Liver (tissue), 9 donors: ENCODE measurements around the gene ELF4. TPM values are rescaled to one million over a fixed set of nuclear protein-coding genes. Genes with fewer than 3 reads are reported as not detected.

Experiments
- DNase-seq: peaks from one replicate; pipeline ENCODE4 v3.0.0-alpha.2; 2017; ENCODE audit warnings: low spot score
- H3K27ac ChIP-seq, 2 donors: one replicate each; pipeline ENCODE4 v1.7.0; 2013; ENCODE audit warnings: inconsistent platforms in 2 of 2, low read length in 2 of 2, control low read depth in 1 of 2, low read depth in 1 of 2, mild to moderate bottlenecking in 1 of 2
- H3K27me3 ChIP-seq, 4 donors: one replicate each; pipeline versions ENCODE4 v1.6.1 to v1.7.0; 2013; ENCODE audit warnings: low read length in 3 of 4, inconsistent platforms in 1 of 4, mild to moderate bottlenecking in 1 of 4, moderate library complexity in 1 of 4; ENCODE audit not compliant: control insufficient read depth in 4 of 4, insufficient read depth in 4 of 4
- H3K36me3 ChIP-seq, 4 donors: one replicate each; pipeline versions ENCODE4 v1.6.1 to v1.7.0; 2013; ENCODE audit warnings: low read length in 3 of 4, mild to moderate bottlenecking in 3 of 4, low read depth in 1 of 4, moderate library complexity in 1 of 4; ENCODE audit not compliant: control insufficient read depth in 4 of 4, insufficient read depth in 3 of 4
- H3K4me1 ChIP-seq, 4 donors: one replicate each; pipeline versions ENCODE4 v1.6.1 to v1.7.0; 2013; ENCODE audit warnings: low read length in 3 of 4, mild to moderate bottlenecking in 3 of 4, moderate library complexity in 1 of 4; ENCODE audit not compliant: control insufficient read depth in 4 of 4, insufficient read depth in 4 of 4
- H3K4me3 ChIP-seq, 3 donors: one replicate each; pipeline versions ENCODE4 v1.6.1 to v1.7.0; 2013; ENCODE audit warnings: low read length in 3 of 3, control low read depth in 1 of 3, low read depth in 1 of 3, mild to moderate bottlenecking in 1 of 3
- H3K9ac ChIP-seq, 2 donors: one replicate each; pipeline ENCODE4 v1.7.0; 2013; ENCODE audit warnings: low read length in 2 of 2, mild to moderate bottlenecking in 2 of 2, moderate library complexity in 2 of 2, control low read depth in 1 of 2, low read depth in 1 of 2
- H3K9me3 ChIP-seq, 4 donors: one replicate each; pipeline versions ENCODE4 v1.6.1 to v1.7.0; 2013; ENCODE audit warnings: low read length in 3 of 4; ENCODE audit not compliant: control insufficient read depth in 4 of 4
- CTCF ChIP-seq: fragments of 150-350 bp; IDR thresholded peaks from 2 replicates; pipeline ENCODE4 v1.5.1; 2017; ENCODE audit warnings: improper control_type of control experiment, low read depth, low read length; ENCODE audit not compliant: missing input control
- EGR1 ChIP-seq, 2 donors: IDR thresholded peaks; 2 replicates each; pipeline ENCODE4 v1.6.1; 2016 to 2018; ENCODE audit warnings: antibody characterized with exemption in 2 of 2, low read depth in 2 of 2
- FOXA1 ChIP-seq: IDR thresholded peaks from 2 replicates; pipeline ENCODE4 v1.6.1; 2016; ENCODE audit warnings: antibody characterized with exemption
- FOXA2 ChIP-seq: IDR thresholded peaks from 2 replicates; pipeline ENCODE4 v1.6.1; 2016; ENCODE audit warnings: antibody characterized with exemption
- GABPA ChIP-seq, 2 donors: IDR thresholded peaks in 1 of 2; conservative IDR thresholded peaks in 1 of 2; 2 replicates each; pipeline ENCODE4 v1.6.1; 2016; ENCODE audit warnings: antibody characterized with exemption in 2 of 2, mild to moderate bottlenecking in 1 of 2, moderate library complexity in 1 of 2
- HNF4G ChIP-seq: IDR thresholded peaks from 2 replicates; pipeline ENCODE4 v1.6.1; 2016; ENCODE audit warnings: antibody characterized with exemption
- JUND ChIP-seq, 2 donors: IDR thresholded peaks; 2 replicates each; pipeline ENCODE4 v1.6.1; 2016; ENCODE audit warnings: antibody characterized with exemption in 2 of 2
- MAX ChIP-seq: IDR thresholded peaks from 2 replicates; pipeline ENCODE4 v1.6.1; 2016; ENCODE audit warnings: antibody characterized with exemption
- NR2F2 ChIP-seq: IDR thresholded peaks from 2 replicates; pipeline ENCODE4 v1.6.1; 2016; ENCODE audit warnings: antibody characterized with exemption
- RAD21 ChIP-seq, 2 donors: IDR thresholded peaks; 2 replicates each; pipeline ENCODE4 v1.6.1; 2016; ENCODE audit warnings: antibody characterized with exemption in 2 of 2, mild to moderate bottlenecking in 2 of 2
- REST ChIP-seq: IDR thresholded peaks from 2 replicates; pipeline ENCODE4 v1.6.1; 2016; ENCODE audit warnings: antibody characterized with exemption, mild to moderate bottlenecking
- RXRA ChIP-seq, 2 donors: IDR thresholded peaks; 2 replicates each; pipeline ENCODE4 v1.6.1; 2017 to 2018; ENCODE audit warnings: antibody characterized with exemption in 2 of 2, mild to moderate bottlenecking in 1 of 2
- SP1 ChIP-seq: IDR thresholded peaks from 2 replicates; pipeline ENCODE4 v1.6.1; 2018; ENCODE audit warnings: antibody characterized with exemption, mild to moderate bottlenecking
- TAF1 ChIP-seq: conservative IDR thresholded peaks from 2 replicates; pipeline ENCODE4 v1.6.1; 2016; ENCODE audit warnings: antibody characterized with exemption, mild to moderate bottlenecking
- YY1 ChIP-seq: IDR thresholded peaks from 2 replicates; pipeline ENCODE4 v1.6.1; 2016; ENCODE audit warnings: antibody characterized with exemption, mild to moderate bottlenecking
- ZBTB33 ChIP-seq: IDR thresholded peaks from 2 replicates; pipeline ENCODE4 v1.6.1; 2016; ENCODE audit warnings: antibody characterized with exemption
- WGBS: extraction: QIAGEN DNeasy Blood & Tissue Kit; methylation state at CpG from one replicate; pipeline ENCODE4 v1.1.7; 2013; 5-methylcytosine and 5-hydroxymethylcytosine counted together
- polyA plus RNA-seq, 2 donors: library from polyadenylated mRNA; stranded (reverse) in 1 of 2; unstranded in 1 of 2; fragments of 200-250 nt in 1 of 2; fragments of >200 nt in 1 of 2; fragmentation: Nextera tagmentation in 1 of 2; extraction: Ambion mirVana in 1 of 2; gene quantifications; one replicate each; pipeline versions ENCODE4 v1.2.1 to v1.2.3, GENCODE V29; 2013 to 2015
- total RNA-seq, 2 donors: library from RNA; depleted of rRNA; stranded (reverse); fragments of >200 nt; gene quantifications; one replicate each; pipeline ENCODE4 v1.2.3, GENCODE V29; 2014
- TF ChIP-seq, protein P1 (sequence below): IDR thresholded peaks from 2 replicates; pipeline ENCODE4 v1.6.1; 2016; ENCODE audit warnings: antibody characterized with exemption
- donor health status: healthy.
- donor health status: healthy.
- donor health status: healthy.
- donor health status: healthy.
- donor health status: healthy.

The ELF4 gene
- total and polyA plus RNA-seq, 4 donors = 0.35 to 4.7 (median 1.5) TPM

- peak; percentile 49 for DNase-seq
- peaks cover 0 to 2% (median 0%) of the 10 kb centered on the region in 4 donors for H3K27me3 ChIP-seq
- no peak overlapping the region for H3K4me3 ChIP-seq
- H3K27ac ChIP-seq = no peak overlapping the region
- H3K36me3 ChIP-seq = no peaks in the 10 kb centered on the region
- H3K9me3 ChIP-seq = no peaks in the 10 kb centered on the region
- TF ChIP-seq YY1 = no peak
- TF ChIP-seq RAD21 (IDR thresholded peaks at IDR 0.05) = peak; percentile 87 to 92
- TF ChIP-seq ZBTB33 = no peak
- TF ChIP-seq FOXA2 = no peak
- TF ChIP-seq SP1 = no peak
- no peak for TF ChIP-seq EGR1 (IDR thresholded peaks at IDR 0.05; ENCODE audit: low read depth in 2 of 2)
- TF ChIP-seq TAF1 = no peak
- TF ChIP-seq, protein P1, sequence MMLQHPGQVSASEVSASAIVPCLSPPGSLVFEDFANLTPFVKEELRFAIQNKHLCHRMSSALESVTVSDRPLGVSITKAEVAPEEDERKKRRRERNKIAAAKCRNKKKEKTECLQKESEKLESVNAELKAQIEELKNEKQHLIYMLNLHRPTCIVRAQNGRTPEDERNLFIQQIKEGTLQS = no peak
- no peak for TF ChIP-seq RXRA (IDR thresholded peaks at IDR 0.05)
- no peak for TF ChIP-seq HNF4G
- no peak for TF ChIP-seq GABPA (IDR thresholded peaks at IDR 0.05 in 1 of 2, conservative IDR thresholded peaks at IDR 0.05 in 1 of 2)
- TF ChIP-seq CTCF = peak; percentile 65
- no peak for TF ChIP-seq MAX
- 41% methylated on average over 9 of the region's 9 CpGs for WGBS
- H3K9ac ChIP-seq = no peak overlapping the region
- peaks cover 0 to 6% (median 0%) of the 10 kb centered on the region in 4 donors for H3K4me1 ChIP-seq
Measured at GRCh38 chrX:130079824-130080406, 30.4 kb downstream of the ELF4 start.

DNA sequence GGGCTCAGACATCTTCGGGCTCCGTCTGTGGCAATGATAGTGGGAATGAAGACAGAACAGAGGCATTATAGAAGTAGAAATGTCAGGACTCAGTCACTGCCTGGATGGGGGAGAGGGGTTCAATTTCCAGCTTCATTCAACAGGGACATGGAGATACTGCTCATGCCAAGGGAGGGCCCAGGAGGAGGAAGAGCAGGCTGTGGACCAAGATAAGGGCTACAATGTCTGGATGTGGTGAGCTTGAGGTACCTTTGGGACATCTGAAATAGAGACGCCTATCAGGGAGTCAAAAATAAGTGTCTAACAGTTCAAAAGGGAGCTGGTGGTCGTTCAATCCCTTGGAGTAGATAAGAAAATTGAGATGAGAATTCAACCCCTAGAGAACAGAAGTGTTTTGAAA is 34.5 kb downstream of the ELF4 start:
- H3K4me1 ChIP-seq = peaks cover 0 to 8% (median 5%) of the 10 kb centered on the region in 4 donors
- TF ChIP-seq FOXA1 (no peak), NR2F2 (no peak), YY1 (no peak), REST (no peak), RAD21 (IDR thresholded peaks at IDR 0.05) (no peak), RXRA (IDR thresholded peaks at IDR 0.05) (no peak), CTCF (no peak), TAF1 (no peak), SP1 (no peak), JUND (IDR thresholded peaks at IDR 0.05) (no peak)
- TF ChIP-seq, protein P1 = no peak
- WGBS = 88% methylated on average over 4 of the region's 4 CpGs
- no peak overlapping the region for H3K9ac ChIP-seq
- no peaks in the 10 kb centered on the region for H3K36me3 ChIP-seq
- no peak overlapping the region for H3K27ac ChIP-seq
- H3K27me3 ChIP-seq = no peaks in the 10 kb centered on the region
- DNase-seq = no peak
- no peak overlapping the region for H3K4me3 ChIP-seq
- no peaks in the 10 kb centered on the region for H3K9me3 ChIP-seq
